T-helper 2 cell (primary cell): Measurements from ENCODE around the gene SPATA13.

Experiments used
- DNase-seq, 5 experiments: peaks; one replicate each; pipeline versions ENCODE4 v3.0.0 to v3.0.0-alpha.2; 2012 to 2022

Gene SPATA13

DNA sequence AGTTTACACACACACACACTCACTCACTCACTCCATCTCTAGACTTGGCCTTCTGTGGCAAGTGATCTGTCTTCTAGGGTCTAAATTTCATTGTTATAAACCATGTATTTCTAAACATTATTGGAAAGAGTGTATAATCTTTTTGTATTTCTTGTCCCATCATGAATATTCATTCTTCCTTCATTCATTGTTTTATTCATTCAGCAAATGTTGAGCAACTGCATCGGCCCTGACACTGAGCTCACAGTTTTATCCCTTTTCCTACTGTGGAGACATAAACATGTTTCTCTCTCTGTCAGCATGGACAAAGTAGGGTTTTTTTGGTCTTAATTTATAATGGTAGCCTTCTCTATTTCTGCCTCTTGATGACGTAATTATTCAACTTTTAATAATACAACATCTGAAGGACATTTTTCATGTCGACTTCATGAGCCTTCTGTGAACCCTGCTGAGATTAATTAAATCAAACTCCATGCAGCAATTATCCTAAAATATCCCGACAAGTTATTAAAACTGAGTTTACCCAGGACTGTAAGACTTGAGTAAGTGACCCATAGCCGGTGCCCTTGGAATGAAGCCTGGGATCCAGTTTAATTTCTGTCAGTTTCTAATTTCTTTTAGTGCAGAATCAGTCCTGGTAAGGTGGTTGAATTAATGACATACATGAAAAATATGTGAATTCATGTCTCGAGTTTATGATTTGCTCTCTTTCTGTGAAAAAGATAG is 7.3 kb downstream of the SPATA13 start:
- DNase-seq: no peak

DNA sequence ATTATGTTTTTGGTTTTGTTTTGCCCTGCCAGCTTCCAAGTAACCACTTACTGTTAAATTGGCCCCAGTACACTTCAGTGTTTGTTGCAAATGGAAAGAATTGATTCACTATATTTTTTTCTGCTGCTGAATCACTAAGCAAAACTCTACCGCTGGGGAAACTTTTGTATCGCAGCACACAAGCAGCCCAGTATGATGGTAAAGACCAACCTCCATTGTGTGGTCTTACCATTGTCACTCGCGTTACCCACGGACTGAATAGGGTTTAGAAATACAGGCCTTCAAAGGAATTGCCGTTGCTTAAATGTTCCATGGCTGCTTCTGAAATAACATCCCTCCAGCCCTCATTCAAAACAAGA is 7.9 kb downstream of the SPATA13 start:
- no peak for DNase-seq

DNA sequence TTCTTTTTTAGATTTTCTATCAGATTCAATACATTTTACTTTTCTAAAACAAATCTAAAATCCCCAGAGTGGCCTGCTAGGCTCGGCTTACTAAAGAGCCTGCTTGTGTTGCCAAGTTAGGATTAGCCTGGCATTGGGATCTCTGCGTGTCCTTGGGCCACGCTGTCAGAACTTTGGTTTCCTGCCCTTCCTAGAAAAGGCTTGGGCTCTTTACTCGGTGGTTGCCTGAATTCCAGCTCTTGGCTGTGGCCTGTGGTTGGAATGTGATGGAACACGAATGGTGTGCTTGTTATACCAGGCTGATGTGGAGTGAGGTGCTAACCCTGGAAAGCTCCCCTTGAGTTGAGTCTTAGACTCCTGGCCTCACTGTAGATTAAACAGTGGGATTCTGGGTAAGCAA is 8.5 kb downstream of the SPATA13 start:
- no peak for DNase-seq

DNA sequence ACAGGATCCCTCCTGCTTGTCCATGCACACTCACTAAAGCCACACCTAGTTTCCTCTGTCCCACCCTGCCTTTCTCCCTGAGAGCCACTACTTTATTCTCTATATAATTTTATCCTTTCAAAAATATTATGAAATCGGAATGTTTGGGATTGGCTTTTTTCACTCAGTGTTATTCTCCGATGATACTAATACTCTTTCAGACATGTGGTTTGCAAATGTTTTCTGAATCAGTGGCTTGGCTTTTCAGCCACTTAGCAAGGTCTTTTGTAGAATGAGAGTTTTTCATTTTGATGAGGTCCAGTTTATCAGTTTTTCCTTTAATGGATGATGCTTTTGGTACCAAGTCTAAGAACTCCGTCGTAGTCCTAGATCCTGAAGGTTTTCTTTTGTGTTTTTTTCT is 11.6 kb downstream of the SPATA13 start:
- DNase-seq: no peak

DNA sequence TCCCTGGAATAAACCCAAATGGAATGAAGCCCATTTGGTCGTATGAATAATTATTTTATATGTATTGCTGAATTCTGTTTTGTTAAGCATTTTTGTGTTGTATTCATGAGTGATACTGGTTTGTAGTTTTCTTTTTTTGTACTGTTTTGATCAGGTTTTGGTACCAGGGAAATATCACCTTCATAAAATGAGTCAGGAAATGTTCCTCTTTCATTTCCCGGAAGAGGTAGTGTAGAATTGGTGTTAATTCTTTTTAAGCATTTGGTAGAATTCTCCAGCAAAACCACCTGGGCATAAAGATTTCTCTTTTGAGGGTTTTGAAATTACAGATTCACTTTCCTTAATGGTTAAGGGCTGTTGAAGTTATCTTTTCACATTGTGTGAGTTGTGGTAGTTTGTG is 13.3 kb downstream of the SPATA13 start:
- peak in 1 of 5 experiments; percentile 36 for DNase-seq

DNA sequence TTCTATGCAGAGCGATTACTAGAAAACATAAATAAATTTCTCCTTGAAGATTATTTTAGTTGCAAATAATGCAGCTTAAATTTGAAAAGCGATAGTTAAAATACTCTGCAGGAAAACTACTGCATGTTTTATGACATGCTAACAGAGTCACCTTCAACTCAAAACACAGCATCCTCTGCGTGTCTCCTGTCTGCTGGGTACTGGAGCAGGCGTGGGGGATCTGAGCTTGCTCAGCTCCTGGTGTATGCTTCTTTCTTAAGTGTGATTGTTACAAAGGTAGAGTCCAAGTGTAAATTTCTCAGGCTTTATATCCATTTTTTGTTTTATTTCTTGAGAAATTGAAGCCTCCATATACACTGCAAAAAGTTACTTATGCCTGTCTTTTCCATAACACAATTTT is 15.3 kb downstream of the SPATA13 start:
- no peak for DNase-seq

DNA sequence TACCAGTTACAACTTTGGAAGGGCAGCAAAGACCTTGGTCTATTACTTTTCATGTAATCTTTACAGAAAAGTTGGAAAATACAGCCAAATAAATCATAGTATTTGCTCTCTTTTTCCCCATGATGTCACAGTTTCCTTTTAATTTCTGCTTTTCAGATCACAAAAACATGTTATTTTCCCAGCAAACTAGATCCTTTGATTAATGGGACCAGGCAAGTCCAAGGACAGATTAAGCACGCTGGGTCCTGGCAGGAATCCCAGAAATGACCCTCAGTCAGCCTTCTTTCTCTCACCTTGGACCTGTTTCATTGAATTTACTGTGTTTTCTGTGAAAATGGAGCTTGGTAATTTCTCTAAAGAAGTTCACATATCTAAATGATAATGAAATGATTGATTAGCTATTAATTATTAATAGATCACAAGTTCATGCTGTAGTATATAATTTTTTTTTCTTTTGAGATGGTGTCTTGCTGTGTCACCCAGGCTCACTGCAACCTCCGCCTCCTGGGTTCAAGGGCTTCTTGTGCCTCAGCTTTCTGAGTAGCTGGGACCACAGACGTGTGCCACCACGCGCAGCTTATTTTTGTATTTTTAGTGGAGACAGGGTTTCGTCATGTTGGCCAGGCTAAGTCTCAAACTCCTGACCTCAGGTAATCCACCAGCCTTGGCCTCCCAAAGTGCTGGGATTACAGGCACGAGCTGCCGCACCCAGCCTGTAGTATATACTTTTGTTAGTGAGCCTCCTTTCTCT is 16.0 kb downstream of the SPATA13 start:
- no peak for DNase-seq

DNA sequence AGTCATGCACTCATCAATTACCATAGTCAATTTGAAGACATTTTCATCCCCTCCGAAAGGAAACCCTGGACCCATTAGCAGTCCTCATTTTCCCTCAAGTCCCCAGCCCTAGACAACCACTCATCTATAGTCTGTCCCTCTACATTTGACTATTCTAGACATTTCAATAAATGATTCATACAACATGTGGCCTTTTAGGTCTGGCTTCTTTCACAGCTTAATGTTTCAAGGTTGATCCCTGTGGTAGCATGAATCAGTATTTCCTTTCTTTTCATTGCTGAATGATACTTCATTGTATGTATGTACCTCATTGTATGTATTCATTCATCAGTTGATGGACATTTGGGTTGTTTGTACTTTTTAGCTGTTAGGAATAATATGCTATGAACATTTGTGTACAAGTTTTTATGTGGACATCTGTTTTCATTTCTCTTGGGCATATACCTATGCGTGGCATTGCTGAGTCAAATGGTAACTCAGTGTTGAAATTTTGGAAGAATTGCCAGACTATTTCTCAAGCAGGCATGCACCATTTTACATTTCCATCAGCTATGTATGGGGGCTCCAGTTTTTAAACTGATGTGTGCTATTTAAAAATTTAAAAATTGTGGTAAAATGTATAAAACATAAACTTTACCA is 18.4 kb downstream of the SPATA13 start:
- no peak for DNase-seq

DNA sequence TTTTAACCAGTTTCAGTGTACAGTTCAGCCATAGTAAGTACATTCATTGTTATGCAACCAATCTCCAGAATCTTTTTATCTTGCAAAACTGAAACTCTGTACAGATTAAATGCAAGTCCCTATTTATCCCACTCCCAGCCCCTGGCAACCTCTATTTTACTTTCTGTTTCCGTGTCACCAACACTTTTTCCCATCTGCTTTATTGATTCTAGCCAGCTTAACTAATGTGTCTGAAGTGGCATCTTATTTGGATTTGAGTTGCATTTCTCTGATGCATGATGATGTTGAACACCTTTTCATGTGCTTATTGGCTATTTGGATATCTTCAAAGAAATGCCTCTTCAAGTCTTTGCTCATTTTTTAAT is 18.9 kb downstream of the SPATA13 start:
- no peak for DNase-seq

DNA sequence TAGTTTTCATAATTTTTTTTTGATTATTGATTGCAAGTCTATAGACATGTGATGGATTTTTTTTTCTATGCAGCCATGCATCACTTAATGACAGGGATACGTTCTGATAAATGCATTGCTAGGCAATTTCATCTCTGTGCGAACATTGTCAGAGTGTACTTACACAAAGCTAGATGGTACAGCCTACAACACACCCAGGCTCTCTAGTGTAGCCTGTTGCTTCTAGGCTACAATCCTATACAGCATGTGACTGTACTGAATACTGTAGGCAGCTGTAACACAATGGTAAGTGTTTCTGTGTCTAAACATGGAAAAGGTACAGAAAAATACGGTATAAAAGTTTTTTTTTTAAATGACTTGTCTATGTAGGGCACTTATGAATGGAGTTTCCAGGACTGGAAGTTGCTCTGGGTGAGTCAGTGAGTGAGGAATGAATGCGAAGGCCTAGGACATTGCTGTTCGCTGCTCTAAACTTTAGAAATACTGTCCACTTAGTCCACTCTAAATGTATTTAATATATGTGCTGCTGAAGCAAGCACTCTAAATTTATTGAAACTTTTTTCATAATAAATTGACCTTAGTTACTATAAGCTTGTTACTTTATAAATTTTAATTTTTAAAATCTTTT is 20.3 kb downstream of the SPATA13 start:
- DNase-seq: no peak

DNA sequence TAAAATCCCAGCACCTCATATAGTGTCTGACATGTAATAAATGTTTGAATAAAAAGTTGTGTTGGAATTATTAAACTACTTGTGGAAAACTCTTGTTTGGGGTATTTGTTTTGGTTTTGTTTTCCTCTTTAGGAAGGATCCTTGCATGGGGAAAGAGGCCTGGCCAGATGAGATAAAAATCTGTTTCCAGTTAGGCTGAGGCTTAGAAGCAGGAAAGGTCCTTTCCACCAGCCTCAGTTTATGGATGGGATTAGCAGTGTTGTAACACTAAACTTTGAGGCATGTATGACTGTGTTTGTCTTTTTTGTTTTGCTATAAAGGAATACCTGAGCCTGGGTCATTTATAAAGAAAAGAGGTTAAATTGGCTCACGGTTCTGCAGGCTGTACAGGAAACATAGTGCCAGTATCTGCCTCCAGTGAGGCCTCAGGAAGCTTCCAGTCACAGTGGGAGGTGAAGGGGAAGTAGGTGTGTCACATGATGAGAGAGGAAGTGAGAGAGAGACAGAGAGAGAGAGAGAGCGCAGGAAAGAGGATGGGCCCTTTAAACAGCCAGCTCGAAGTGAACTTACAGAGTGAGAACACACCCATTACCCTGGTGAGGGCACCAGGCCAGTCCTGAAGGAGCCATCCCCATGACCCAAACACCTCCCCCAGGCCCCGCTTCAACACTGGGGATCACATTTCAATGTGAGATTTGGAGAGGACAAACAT is 21.6 kb downstream of the SPATA13 start:
- peak in 1 of 5 experiments; percentile 34 for DNase-seq

DNA sequence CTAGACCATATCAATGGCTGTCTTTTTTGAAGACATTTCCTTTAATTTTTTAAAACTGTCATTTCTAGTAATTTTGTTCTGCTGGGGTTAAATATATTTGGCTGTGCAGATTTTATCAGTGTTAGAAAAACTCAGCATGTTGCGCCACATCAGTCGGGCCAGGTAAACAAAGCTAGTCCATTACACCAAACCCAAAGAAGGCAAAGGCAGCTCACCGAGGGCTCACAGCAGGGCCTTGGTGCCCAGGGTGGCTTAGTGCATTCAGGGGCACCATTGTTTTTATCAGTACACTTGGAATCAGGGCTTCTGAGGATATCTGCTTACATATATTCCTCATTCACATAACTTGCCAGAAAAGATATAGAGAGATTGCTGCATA is 22.2 kb downstream of the SPATA13 start:
- DNase-seq: no peak

DNA sequence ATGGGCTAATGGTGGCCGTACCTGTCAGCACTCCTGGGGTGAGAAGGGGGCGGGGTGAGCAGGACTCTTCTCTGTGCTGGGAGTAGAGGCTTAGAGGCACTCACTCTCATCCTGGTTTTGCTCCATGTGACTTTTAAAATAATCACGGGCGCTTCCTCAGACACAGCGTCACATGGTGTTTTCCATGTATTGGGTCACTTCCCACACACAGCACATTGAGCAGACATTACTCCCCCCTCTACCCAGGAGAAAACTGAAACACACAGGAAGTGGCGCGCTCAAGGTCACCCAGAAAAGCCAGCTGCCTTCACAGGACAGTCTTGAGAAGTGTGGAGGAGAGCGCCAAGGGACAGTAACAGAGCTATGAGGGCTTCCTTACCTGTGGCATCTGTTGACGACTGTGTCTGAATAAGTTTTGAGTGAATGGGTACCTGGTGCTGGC is 23.2 kb downstream of the SPATA13 start:
- no peak for DNase-seq

DNA sequence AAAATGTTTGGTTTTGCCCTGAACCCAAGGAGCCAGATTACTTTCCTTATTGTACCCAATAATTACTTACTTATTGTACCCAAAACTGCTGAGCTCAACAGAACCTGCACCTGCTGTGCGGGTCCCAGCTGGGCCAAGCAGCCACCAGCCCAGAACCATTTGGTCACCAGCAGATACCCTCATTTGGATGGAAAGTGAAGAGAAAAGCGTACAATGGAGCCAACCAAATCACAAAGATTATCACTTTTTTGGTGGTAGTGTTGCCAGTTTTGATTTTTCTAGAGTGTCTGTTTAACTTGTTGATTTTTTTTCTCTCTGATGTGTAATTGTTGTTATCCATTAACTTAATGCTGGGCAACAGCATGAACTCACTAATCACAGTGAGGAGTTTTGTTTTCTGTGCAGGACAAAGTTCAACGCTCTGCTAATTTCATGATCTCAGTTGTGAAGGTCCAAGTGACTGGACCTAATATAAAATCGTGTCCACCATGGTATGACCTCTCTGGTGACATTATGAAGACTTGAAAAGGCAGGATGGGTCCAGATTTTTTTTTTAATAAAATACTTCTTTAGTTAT is 23.8 kb downstream of the SPATA13 start:
- no peak for DNase-seq

DNA sequence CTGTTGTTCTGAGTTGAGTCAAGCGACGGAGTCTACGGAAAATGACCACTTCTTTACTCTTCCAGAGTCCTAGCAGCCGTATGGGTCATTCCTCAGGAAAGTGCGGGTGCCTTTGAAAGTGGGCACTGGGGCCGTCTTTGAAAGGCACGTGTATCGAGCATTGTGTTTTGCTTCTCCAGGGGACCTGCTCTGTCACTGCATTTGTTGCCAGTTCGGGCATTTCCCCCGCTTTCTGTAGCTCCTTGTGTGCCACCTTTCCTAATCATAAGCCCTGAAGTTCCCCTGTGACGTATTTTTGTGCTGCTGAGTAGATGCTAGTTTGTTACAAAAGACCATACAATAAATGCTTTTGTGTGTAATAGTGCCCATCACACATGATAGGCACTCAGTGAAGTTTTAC is 24.4 kb downstream of the SPATA13 start:
- no peak for DNase-seq

DNA sequence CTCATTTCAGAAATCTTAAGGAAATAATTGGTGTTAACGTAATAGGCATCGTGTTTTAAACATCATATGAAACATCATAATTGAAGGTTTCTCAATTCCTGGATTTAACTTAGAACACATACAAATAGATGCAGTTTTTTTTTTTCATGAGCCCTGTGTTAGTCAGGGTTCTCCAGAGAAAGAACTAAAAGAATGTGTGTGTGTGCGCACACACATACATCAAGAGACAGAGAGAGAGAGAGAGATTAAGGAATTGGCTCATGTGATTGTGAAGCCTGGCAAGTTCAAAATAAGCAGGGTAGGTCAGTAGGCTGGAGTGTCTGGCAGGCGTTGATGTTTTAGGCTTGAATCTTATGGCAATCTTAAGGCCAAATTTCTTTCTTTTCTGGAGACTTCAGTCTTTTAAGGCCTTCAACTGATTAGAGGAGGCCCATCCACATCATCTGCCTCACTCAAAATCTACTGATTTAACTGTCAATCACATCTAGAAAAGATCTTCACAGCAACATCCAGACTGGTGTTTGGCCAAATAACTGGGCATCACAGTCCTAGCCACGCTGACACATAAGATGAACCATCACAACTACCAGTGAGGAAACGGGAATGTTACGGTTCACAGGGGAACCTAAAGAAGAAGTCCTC is 25.2 kb downstream of the SPATA13 start:
- DNase-seq: no peak

DNA sequence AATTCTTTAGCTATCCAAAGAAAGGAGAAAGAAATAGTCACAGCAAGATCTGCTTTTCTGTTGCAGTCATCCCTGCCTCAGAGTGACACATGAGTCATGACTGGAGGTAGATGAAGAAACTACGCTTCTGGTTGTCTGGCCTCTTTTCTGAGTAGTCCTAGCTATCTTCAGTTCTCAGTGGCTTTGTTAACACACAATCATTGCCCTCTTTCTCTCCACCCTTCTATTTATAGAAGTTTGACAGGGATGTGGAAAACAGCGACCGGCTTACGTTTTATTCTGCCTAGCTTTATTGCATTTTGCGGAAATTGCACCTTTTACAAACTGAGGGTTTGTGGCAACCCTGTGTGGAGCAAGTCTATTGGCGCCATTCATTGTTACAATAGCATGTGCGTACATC is 26.7 kb downstream of the SPATA13 start:
- DNase-seq: peak in 2 of 5 experiments; percentile 39 to 42

DNA sequence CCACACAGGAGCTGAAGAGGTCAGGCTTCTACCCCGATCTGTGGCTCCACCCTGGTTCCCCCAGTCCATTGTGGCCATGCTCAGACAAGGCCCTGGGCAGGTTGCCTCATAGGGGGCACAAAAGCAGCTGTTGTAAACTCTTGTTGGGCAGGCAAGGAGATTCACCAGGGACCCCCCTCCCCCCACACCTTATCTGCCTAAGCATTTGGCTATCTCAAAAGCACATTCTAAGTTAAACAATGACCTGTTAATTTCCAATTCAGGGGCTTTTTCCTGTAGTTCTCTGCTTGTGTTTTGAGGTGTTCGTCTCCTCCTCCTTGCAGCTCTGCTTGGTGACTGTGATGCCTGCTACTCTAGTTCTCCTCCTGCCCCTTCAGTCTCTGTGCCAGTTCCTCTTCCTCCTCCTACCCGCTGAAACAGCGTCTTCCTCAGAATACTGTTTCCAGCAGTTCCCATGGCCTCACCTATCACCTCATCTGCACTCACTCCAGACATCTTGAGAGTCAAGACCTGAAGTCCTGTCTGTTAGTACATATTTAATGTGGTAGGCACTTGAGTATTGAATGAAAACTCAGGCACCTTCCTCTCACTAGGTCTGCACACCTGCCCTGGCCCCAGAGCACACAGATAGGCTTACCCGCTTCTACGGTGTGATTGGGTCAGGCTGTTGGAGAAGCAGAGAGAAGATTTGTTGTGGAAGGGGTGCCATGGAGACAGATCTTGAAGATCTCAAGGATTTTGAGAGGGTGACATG is 31.7 kb downstream of the SPATA13 start:
- no peak for DNase-seq

DNA sequence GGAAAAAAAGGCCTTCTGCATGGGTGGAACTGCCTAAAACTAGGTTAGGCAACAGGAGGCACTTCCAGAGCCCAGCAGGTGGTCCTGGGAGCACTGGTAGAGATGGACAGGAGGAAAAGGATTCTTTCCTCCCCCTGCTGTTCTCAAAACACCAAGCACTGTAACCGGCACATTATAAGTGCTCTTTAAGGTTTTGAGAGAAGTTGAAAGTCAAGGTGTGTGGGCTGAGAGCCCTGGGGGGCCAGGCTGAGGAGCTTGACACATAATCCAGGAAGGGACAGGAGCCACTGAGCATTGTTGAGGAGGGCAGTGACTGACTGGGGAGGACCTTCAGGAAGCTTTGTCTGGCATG is 32.3 kb downstream of the SPATA13 start:
- no peak for DNase-seq

DNA sequence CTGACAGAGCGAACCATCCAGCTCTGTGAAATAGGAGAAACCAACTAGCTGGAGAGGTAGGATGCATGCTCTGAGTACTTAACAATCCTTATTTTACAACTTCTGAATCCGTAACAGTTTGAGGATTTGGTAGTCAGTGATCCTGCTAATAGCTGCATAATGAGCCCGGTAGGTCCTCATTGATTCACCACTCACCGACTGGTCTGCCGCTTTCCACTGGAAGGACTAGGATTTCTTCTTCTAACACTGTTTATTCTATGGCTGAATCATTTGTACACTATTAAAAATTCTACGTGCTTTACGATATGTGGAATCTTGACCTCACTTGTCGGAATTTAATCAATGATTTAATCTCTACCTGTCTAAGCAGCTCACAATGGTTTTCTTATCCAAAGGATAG is 33.9 kb downstream of the SPATA13 start:
- DNase-seq: no peak

DNA sequence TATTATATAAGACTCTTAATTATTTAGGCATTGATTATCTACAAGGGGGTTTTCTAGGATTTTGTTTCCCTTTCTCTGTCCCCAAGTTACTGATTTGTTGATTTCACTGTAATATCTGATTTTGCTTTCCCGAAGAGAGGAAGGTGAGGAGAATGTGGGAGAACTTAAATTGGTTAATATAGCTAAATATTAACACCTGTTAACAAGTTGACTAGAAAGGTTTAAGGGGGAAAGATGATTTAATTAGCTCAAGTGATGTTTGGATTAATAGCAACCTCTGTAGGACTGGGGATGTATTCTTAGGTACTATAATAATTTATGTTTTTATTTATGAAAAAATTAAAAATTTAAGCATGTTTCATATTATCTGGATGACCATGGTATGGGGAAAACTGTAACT is 35.1 kb downstream of the SPATA13 start:
- DNase-seq: no peak
